ENCODE measurements around the gene TYRP1. TPM values are rescaled to one million over a fixed set of nuclear protein-coding genes. Genes with fewer than 3 reads are reported as not detected.

Gene TYRP1, protein sequence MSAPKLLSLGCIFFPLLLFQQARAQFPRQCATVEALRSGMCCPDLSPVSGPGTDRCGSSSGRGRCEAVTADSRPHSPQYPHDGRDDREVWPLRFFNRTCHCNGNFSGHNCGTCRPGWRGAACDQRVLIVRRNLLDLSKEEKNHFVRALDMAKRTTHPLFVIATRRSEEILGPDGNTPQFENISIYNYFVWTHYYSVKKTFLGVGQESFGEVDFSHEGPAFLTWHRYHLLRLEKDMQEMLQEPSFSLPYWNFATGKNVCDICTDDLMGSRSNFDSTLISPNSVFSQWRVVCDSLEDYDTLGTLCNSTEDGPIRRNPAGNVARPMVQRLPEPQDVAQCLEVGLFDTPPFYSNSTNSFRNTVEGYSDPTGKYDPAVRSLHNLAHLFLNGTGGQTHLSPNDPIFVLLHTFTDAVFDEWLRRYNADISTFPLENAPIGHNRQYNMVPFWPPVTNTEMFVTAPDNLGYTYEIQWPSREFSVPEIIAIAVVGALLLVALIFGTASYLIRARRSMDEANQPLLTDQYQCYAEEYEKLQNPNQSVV
- 0.05 TPM in 1 of 2 replicates, not detected in the other for polyA plus RNA-seq (2012; rRNA removed)
- polyA plus RNA-seq (2012; cell fraction: cytosol; rRNA removed): 0.04 and 0.07 TPM in 2 replicates
- polyA plus RNA-seq (2012; cell fraction: nucleus; rRNA removed): 0.09 TPM in 1 of 2 replicates, not detected in the other

DNA sequence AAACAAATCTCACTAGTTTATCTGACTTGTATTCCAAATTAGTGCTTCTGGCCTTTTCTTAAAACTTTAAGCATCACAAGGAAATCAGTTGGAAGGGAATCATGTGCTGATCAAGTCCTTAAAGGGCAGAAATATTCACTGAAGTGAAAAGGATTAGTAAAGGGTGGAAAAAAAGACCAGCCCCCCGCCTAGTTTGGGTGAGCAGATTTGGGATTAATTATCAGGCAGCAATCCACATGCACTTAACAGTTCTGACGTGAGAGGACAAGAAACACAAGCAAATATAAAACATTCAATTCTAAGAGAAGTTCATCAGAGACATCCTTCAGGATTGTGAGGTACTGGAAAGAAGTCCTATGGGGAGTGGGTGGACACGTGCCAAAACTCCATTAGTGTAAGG lies at the start of gene TYRP1:
TSS of gene TYRP1 (plus strand) at position 245 of the 400 bp plus-strand sequence. CDS start 612 bp downstream, outside the sequence.
- Histone ChIP-seq H3K9me2 (no peaks in the 10 kb centered on the region), H3K9ac (no peak within 1 kb of the TSS), H3K36me3 (replicated peaks in 1 of 2; ENCODE audit: control insufficient read depth in 1 of 2, insufficient read depth in 2 of 2, low read length in 1 of 2) (no peaks in the 10 kb centered on the region), H2AFZ (ENCODE audit: low read depth) (no peak within 1 kb of the TSS), H3K4me2 (no peak within 1 kb of the TSS), H4K20me1 (ENCODE audit: insufficient read depth) (no peaks in the 10 kb centered on the region), H3K9me3 (no peaks in the 10 kb centered on the region), H3F3A (replicated peaks; ENCODE audit: insufficient read depth) (no peaks in the 10 kb centered on the region), H3K4me1 (ENCODE audit: control insufficient read depth in 1 of 2, insufficient read depth in 2 of 2, low read depth in 1 of 2, low read length in 1 of 2) (peaks cover 0 to 17% of the 10 kb centered on the region in 2 experiments; a peak in 2 of 4 replicates), H3K27me3 (ENCODE audit: insufficient read depth) (no peaks in the 10 kb centered on the region), H3K4me3 (ENCODE audit: low read depth in 2 of 2, low read length in 1 of 2) (no peak within 1 kb of the TSS), H3K79me2 (ENCODE audit: insufficient read depth) (no peaks in the 10 kb centered on the region), H3K27ac (ENCODE audit: low read depth in 2 of 2, low read length in 1 of 2) (no peak within 1 kb of the TSS)
- DNase-seq: no peak
- WGBS (ENCODE audit: low lambda C conversion rate): 73% methylated on average over 3 of the region's 3 CpGs
- ChIA-PET CTCF (interaction anchor here (0.9 kb wide), 1 partner anchor 26 kb away, joined by 3 read pairs; no protein-coding TSS in a partner anchor), POLR2A (no interaction called here)
- TF ChIP-seq TEAD4 (IDR thresholded peaks at IDR 0.05; ENCODE audit: borderline replicate concordance, insufficient read depth) (no peak), RXRA (IDR thresholded peaks at IDR 0.05; ENCODE audit: borderline replicate concordance, low read depth) (no peak), RFX5 (IDR thresholded peaks at IDR 0.05; ENCODE audit: low read length) (no peak), POLR2AphosphoS5 (IDR thresholded peaks at IDR 0.05; ENCODE audit: low read depth, low read length) (no peak), NRF1 (IDR thresholded peaks at IDR 0.05; ENCODE audit: low read depth, low read length) (no peak), EZH2phosphoT487 (IDR thresholded peaks at IDR 0.05; ENCODE audit: borderline replicate concordance, low read depth) (no peak), FOXM1 (IDR thresholded peaks at IDR 0.05; ENCODE audit: low read depth) (no peak), RCOR1 (IDR thresholded peaks at IDR 0.05; ENCODE audit: low read length) (no peak), MXI1 (IDR thresholded peaks at IDR 0.05; ENCODE audit: low read depth, low read length) (no peak), GATA2 (CRISPR knock-in tag; IDR thresholded peaks at IDR 0.05) (no peak)
- TF ChIP-seq, protein P1, sequence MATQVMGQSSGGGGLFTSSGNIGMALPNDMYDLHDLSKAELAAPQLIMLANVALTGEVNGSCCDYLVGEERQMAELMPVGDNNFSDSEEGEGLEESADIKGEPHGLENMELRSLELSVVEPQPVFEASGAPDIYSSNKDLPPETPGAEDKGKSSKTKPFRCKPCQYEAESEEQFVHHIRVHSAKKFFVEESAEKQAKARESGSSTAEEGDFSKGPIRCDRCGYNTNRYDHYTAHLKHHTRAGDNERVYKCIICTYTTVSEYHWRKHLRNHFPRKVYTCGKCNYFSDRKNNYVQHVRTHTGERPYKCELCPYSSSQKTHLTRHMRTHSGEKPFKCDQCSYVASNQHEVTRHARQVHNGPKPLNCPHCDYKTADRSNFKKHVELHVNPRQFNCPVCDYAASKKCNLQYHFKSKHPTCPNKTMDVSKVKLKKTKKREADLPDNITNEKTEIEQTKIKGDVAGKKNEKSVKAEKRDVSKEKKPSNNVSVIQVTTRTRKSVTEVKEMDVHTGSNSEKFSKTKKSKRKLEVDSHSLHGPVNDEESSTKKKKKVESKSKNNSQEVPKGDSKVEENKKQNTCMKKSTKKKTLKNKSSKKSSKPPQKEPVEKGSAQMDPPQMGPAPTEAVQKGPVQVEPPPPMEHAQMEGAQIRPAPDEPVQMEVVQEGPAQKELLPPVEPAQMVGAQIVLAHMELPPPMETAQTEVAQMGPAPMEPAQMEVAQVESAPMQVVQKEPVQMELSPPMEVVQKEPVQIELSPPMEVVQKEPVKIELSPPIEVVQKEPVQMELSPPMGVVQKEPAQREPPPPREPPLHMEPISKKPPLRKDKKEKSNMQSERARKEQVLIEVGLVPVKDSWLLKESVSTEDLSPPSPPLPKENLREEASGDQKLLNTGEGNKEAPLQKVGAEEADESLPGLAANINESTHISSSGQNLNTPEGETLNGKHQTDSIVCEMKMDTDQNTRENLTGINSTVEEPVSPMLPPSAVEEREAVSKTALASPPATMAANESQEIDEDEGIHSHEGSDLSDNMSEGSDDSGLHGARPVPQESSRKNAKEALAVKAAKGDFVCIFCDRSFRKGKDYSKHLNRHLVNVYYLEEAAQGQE (IDR thresholded peaks at IDR 0.05; ENCODE audit: low read depth, low read length): no peak
- TF ChIP-seq, protein P2, sequence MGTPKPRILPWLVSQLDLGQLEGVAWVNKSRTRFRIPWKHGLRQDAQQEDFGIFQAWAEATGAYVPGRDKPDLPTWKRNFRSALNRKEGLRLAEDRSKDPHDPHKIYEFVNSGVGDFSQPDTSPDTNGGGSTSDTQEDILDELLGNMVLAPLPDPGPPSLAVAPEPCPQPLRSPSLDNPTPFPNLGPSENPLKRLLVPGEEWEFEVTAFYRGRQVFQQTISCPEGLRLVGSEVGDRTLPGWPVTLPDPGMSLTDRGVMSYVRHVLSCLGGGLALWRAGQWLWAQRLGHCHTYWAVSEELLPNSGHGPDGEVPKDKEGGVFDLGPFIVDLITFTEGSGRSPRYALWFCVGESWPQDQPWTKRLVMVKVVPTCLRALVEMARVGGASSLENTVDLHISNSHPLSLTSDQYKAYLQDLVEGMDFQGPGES (IDR thresholded peaks at IDR 0.05; ENCODE audit: low read depth, low read length): no peak
